Nephron (organoid): Measurements from ENCODE around the gene CLRN1.
A peak's percentile ranks its signal among the peaks of the same experiment; 100 is the strongest.

ENCODE experiments used
- H3K27ac Mint-ChIP-seq, 3 experiments: 2 replicates each; pipeline ENCODE4 v1.8.0; 2020; ENCODE audit warnings: mixed read lengths in 3 of 3, mild to moderate bottlenecking in 2 of 3, moderate library complexity in 1 of 3
- H3K27me3 Mint-ChIP-seq: 2 replicates; pipeline ENCODE4 v1.8.0; 2021; ENCODE audit warnings: low read depth, mild to moderate bottlenecking, moderate library complexity, mixed read lengths
- H3K36me3 Mint-ChIP-seq: 2 replicates; pipeline ENCODE4 v1.8.0; 2020; ENCODE audit warnings: low read depth, mixed read lengths
- H3K4me1 Mint-ChIP-seq: 2 replicates; pipeline ENCODE4 v1.8.0; 2020; ENCODE audit warnings: mixed read lengths
- H3K4me3 Mint-ChIP-seq, 3 experiments: 2 replicates each; pipeline ENCODE4 v1.8.0; 2020; ENCODE audit warnings: mild to moderate bottlenecking in 3 of 3, mixed read lengths in 3 of 3, moderate library complexity in 2 of 3
- H3K9me3 Mint-ChIP-seq: 2 replicates; pipeline ENCODE4 v1.8.0; 2020; ENCODE audit warnings: mixed read lengths
- TF ChIP-seq, protein P1 (sequence below), 3 experiments: fragments of 200-600 bp; sonication (generic); IDR thresholded peaks; one replicate each; pipeline ENCODE4 v1.5.0; 2021; ENCODE audit warnings: antibody characterized with exemption in 3 of 3; ENCODE audit not compliant: unreplicated experiment in 3 of 3

The CLRN1 gene

DNA sequence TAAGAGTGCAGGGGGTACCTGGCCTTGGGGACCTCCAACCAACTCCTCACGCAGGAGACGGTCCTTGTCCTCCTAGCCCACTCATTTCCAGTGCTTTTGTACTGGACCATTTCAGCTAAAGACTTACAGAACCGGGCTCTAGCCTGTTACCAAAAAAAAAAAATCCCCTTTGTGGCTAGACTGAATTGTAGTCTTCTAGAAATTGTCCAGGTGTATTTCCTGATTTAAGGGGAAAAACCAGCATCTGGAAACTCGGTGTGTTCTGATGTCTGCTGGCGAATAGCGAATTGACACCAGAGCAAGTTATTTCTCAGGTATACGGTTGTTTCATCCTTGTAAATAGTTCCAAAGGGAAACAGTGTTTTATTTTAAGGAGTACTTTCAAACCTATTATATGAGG, 46.2 kb downstream of the CLRN1 start:
- H3K4me3 Mint-ChIP-seq = no peak overlapping the region
- no peaks in the 10 kb centered on the region for H3K4me1 Mint-ChIP-seq
- H3K9me3 Mint-ChIP-seq = no peaks in the 10 kb centered on the region
- H3K27me3 Mint-ChIP-seq = peaks cover 20% of the 10 kb centered on the region
- no peaks in the 10 kb centered on the region for H3K36me3 Mint-ChIP-seq
- H3K27ac Mint-ChIP-seq = no peak overlapping the region
- TF ChIP-seq, protein P1, sequence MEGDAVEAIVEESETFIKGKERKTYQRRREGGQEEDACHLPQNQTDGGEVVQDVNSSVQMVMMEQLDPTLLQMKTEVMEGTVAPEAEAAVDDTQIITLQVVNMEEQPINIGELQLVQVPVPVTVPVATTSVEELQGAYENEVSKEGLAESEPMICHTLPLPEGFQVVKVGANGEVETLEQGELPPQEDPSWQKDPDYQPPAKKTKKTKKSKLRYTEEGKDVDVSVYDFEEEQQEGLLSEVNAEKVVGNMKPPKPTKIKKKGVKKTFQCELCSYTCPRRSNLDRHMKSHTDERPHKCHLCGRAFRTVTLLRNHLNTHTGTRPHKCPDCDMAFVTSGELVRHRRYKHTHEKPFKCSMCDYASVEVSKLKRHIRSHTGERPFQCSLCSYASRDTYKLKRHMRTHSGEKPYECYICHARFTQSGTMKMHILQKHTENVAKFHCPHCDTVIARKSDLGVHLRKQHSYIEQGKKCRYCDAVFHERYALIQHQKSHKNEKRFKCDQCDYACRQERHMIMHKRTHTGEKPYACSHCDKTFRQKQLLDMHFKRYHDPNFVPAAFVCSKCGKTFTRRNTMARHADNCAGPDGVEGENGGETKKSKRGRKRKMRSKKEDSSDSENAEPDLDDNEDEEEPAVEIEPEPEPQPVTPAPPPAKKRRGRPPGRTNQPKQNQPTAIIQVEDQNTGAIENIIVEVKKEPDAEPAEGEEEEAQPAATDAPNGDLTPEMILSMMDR (IDR thresholded peaks at IDR 0.05; ENCODE audit: unreplicated experiment in 3 of 3) = no peak

DNA sequence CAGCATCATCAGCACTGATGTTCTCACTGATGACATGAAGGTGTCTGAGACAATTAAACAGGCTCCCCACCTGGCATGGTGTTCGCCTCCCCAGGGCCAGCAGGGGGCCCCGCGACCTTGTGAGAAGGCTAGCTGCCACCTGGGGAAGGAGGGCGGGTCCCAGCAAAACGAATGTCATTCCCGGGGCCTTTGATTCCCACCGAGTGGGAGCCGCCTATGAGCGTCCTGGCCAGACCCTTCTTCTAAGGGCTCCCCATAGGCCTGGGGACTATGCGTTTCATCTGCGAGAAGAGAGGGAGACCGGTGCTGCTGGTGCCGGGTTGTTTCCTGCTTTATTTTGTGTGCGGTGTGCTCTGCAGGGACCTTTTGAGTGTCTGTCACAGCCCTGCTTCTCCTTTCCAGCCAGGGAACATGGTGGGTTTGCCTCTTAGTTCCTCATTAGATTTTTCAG, 46.8 kb downstream of the CLRN1 start:
- H3K4me1 Mint-ChIP-seq = no peaks in the 10 kb centered on the region
- no peaks in the 10 kb centered on the region for H3K36me3 Mint-ChIP-seq
- H3K27ac Mint-ChIP-seq = no peak overlapping the region
- H3K9me3 Mint-ChIP-seq = no peaks in the 10 kb centered on the region
- peak overlapping the region in 1 of 3 experiments; percentile 31 for H3K4me3 Mint-ChIP-seq
- H3K27me3 Mint-ChIP-seq = peaks cover 20% of the 10 kb centered on the region
- TF ChIP-seq, protein P1 (IDR thresholded peaks at IDR 0.05; ENCODE audit: unreplicated experiment in 3 of 3) = peak; percentile 36 to 67 (median 50)

DNA sequence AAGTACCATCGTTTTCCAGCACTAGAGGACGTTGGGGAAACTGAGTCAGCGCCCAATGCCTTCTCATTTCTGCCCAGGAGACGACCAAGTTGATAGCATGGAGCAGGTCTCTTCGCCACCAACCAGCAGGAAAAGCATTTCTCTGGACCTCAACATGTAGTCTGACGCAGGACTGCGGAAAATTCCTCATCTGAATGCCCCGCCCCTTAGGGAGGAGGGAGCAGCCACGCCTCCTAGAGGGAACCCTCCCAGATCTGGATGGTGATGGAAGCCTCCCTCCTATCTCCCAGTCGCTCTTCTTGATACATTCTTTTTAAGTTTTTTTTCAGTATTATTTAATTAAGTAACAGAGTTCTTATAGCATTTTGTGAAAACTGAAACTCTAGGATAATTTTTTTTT, 49.9 kb downstream of the CLRN1 start:
- Mint-ChIP-seq H3K27me3 (peaks cover 22% of the 10 kb centered on the region), H3K4me1 (peaks cover 5% of the 10 kb centered on the region), H3K36me3 (no peaks in the 10 kb centered on the region), H3K27ac (no peak overlapping the region), H3K4me3 (no peak overlapping the region), H3K9me3 (no peaks in the 10 kb centered on the region)
- TF ChIP-seq, protein P1 (IDR thresholded peaks at IDR 0.05; ENCODE audit: unreplicated experiment in 3 of 3) = no peak

DNA sequence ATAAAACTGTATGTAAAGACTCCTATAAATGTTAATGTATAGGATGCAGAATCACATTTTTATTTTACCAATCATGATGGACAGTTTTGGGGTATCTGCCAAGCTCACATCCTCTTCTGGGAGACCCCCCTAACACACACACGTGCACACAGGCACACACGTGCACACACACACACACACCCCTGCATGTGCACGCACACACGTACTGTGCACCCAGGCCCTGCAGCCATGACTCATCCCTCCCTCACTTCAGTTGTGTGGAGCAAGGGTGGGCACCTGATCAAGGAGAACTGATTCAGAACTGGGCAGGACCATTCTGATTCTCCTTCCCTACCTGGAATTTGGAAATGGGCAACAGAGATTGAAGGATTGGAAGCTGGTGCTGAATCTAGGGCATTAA, 51.3 kb downstream of the CLRN1 start:
- no peak overlapping the region for H3K4me3 Mint-ChIP-seq
- H3K9me3 Mint-ChIP-seq = no peaks in the 10 kb centered on the region
- peaks cover 5% of the 10 kb centered on the region for H3K4me1 Mint-ChIP-seq
- no peak overlapping the region for H3K27ac Mint-ChIP-seq
- H3K27me3 Mint-ChIP-seq = peaks cover 20% of the 10 kb centered on the region
- H3K36me3 Mint-ChIP-seq = no peaks in the 10 kb centered on the region
- TF ChIP-seq, protein P1 (IDR thresholded peaks at IDR 0.05; ENCODE audit: unreplicated experiment in 3 of 3) = no peak

DNA sequence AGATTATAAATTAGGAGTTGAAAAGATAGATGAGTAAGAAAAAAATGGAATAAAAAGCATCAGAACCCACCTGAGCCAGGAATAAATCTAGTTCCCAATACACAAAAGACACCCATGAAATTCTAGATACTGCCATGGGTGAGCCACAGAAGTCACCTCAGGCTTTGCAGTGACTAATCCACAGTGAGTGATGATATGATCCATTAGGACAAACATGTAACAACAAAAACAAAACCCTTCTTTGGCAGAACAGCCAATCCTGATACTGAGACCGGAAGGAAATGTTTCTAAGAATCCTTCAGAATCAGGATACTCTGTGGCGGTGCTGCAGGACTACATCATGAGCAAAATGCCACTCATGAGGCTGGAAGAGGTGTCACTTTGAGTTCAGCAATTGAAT, 52.3 kb downstream of the CLRN1 start:
- H3K9me3 Mint-ChIP-seq = no peaks in the 10 kb centered on the region
- TF ChIP-seq, protein P1 (IDR thresholded peaks at IDR 0.05; ENCODE audit: unreplicated experiment in 3 of 3) = no peak
- H3K4me1 Mint-ChIP-seq = peaks cover 5% of the 10 kb centered on the region
- H3K4me3 Mint-ChIP-seq = no peak overlapping the region
- H3K27me3 Mint-ChIP-seq = peaks cover 12% of the 10 kb centered on the region
- no peaks in the 10 kb centered on the region for H3K36me3 Mint-ChIP-seq
- H3K27ac Mint-ChIP-seq = no peak overlapping the region

DNA sequence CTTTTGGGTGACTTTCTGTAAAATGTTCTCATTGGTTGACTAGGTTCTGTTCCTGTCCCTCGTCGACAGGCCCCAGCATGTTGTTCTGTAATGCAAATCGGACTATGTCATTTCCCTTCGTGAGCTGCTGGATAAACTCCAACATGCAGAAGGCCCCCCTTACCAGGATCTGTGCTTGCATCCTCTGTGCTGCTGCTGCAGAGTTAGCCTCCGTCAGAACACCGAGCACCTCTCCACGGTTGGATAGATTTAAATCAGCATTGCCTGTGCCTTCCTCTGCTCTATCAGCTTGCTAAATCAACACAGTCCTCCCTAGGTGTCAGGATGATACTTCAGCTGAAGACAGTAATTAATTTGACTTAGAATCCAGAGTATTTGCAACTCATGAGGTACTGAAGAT, 54.6 kb downstream of the CLRN1 start:
- Mint-ChIP-seq H3K9me3 (no peaks in the 10 kb centered on the region), H3K4me1 (peaks cover 10% of the 10 kb centered on the region), H3K4me3 (no peak overlapping the region), H3K36me3 (no peaks in the 10 kb centered on the region), H3K27me3 (peaks cover 5% of the 10 kb centered on the region), H3K27ac (no peak overlapping the region)
- TF ChIP-seq, protein P1 (IDR thresholded peaks at IDR 0.05; ENCODE audit: unreplicated experiment in 3 of 3) = no peak
